HEK293 (cell line): Measurements from ENCODE around the gene GLTPD2.

ENCODE experiments used
- CTCF ChIA-PET: fragments of 350-600 bp; formaldehyde crosslinking; extraction: SDS; loops from one replicate; lab custom pipeline; 2021; ENCODE audit warnings: antibody characterized with exemption; lab: Yijun Ruan, JAX
- POLR2A ChIA-PET: fragments of 300-600 bp; formaldehyde crosslinking; extraction: SDS; loops from one replicate; lab custom pipeline; 2020; ENCODE audit warnings: antibody characterized with exemption, inconsistent platforms; lab: Yijun Ruan, JAX
- H3K27ac ChIP-seq: fragments of 200-500 bp; sonication (Bioruptor generic); 2 replicates; pipeline ENCODE4 v1.5.1; 2014; ENCODE audit warnings: low read depth, low read length, control low read depth, inconsistent platforms; ENCODE audit errors: extremely low read depth
- H3K36me3 ChIP-seq, 2 experiments: fragments of 200-500 bp in 1 of 2; sonication (Bioruptor generic) in 1 of 2; 1 replicate in 1 of 2; 2 replicates in 1 of 2; pipeline ENCODE4 v1.5.1; 2014 to 2017; ENCODE audit warnings: inconsistent platforms in 2 of 2, low read length in 2 of 2; ENCODE audit not compliant: control insufficient read depth in 2 of 2, insufficient read depth in 1 of 2
- H3K4me1 ChIP-seq: fragments of 200-500 bp; sonication (Bioruptor generic); 2 replicates; pipeline ENCODE4 v1.5.1; 2014; ENCODE audit warnings: mild to moderate bottlenecking, low read length, inconsistent platforms; ENCODE audit not compliant: control insufficient read depth, insufficient read depth
- H3K4me3 ChIP-seq: 2 replicates; pipeline ENCODE4 v1.5.1; 2011; ENCODE audit warnings: low read depth, mild to moderate bottlenecking, control low read depth, low read length, moderate library complexity
- H3K9me3 ChIP-seq: fragments of 200-500 bp; sonication (Bioruptor generic); 2 replicates; pipeline ENCODE4 v1.5.1; 2014; ENCODE audit warnings: low read depth, low read length, inconsistent platforms; ENCODE audit not compliant: control insufficient read depth, insufficient read depth
- KLF1 ChIP-seq: fragments of 450-650 bp; formaldehyde crosslinking; IDR thresholded peaks from 2 replicates; pipeline ENCODE4 v1.5.1; 2016; ENCODE audit warnings: missing biosample characterization, missing genetic modification characterization
- PRDM10 ChIP-seq: fragments of 450-650 bp; formaldehyde crosslinking; IDR thresholded peaks from 2 replicates; pipeline ENCODE4 v1.5.1; 2016; ENCODE audit warnings: missing biosample characterization, missing genetic modification characterization
- REPIN1 ChIP-seq: fragments of 450-650 bp; formaldehyde crosslinking; IDR thresholded peaks from 2 replicates; pipeline ENCODE4 v1.5.1; 2017; ENCODE audit warnings: missing biosample characterization, missing genetic modification characterization, low read depth
- YY1 ChIP-seq: fragments of 450-650 bp; formaldehyde crosslinking; IDR thresholded peaks from 2 replicates; pipeline ENCODE4 v1.5.1; 2018; ENCODE audit warnings: missing biosample characterization, missing genetic modification characterization
- YY2 ChIP-seq: fragments of 450-650 bp; formaldehyde crosslinking; IDR thresholded peaks from 2 replicates; pipeline ENCODE4 v1.5.1; 2016; ENCODE audit warnings: missing biosample characterization, missing genetic modification characterization
- ZBTB1 ChIP-seq: fragments of 450-650 bp; formaldehyde crosslinking; IDR thresholded peaks from 2 replicates; pipeline ENCODE4 v1.5.1; 2016; ENCODE audit warnings: missing biosample characterization, missing genetic modification characterization
- ZBTB48 ChIP-seq: fragments of 450-650 bp; formaldehyde crosslinking; IDR thresholded peaks from 2 replicates; pipeline ENCODE4 v1.5.1; 2016; ENCODE audit warnings: missing biosample characterization, missing genetic modification characterization
- ZNF140 ChIP-seq: fragments of 450-650 bp; formaldehyde crosslinking; IDR thresholded peaks from 2 replicates; pipeline ENCODE4 v1.5.1; 2016; ENCODE audit warnings: missing biosample characterization, missing genetic modification characterization
- ZNF174 ChIP-seq: fragments of 450-650 bp; formaldehyde crosslinking; IDR thresholded peaks from 2 replicates; pipeline ENCODE4 v1.5.0; 2017; ENCODE audit warnings: missing biosample characterization, mild to moderate bottlenecking, missing genetic modification characterization
- ZNF266 ChIP-seq: fragments of 450-650 bp; formaldehyde crosslinking; IDR thresholded peaks from 2 replicates; pipeline ENCODE4 v1.5.1; 2016; ENCODE audit warnings: missing biosample characterization, missing genetic modification characterization, low read depth
- ZNF341 ChIP-seq: fragments of 450-650 bp; formaldehyde crosslinking; IDR thresholded peaks from 2 replicates; pipeline ENCODE4; 2016; ENCODE audit warnings: low read depth, missing biosample characterization, missing genetic modification characterization
- ZNF433 ChIP-seq: fragments of 450-650 bp; formaldehyde crosslinking; IDR thresholded peaks from 2 replicates; pipeline ENCODE4 v1.5.1; 2016; ENCODE audit warnings: missing biosample characterization, missing genetic modification characterization, low read depth
- ZNF513 ChIP-seq: fragments of 450-650 bp; IDR thresholded peaks from 2 replicates; pipeline ENCODE4 v1.5.1; 2018; ENCODE audit warnings: missing biosample characterization, missing genetic modification characterization
- TF ChIP-seq, protein P1 (sequence below): fragments of 450-650 bp; formaldehyde crosslinking; IDR thresholded peaks from 2 replicates; pipeline ENCODE4 v1.5.1; 2016; ENCODE audit warnings: missing biosample characterization, missing genetic modification characterization
- TF ChIP-seq, protein P2 (sequence below): fragments of 450-650 bp; formaldehyde crosslinking; IDR thresholded peaks from 2 replicates; pipeline ENCODE4 v1.5.1; 2016; ENCODE audit warnings: missing biosample characterization, missing genetic modification characterization

GLTPD2 gene

GRCh38 chr17:4744999-4745969 is 43.5 kb upstream of the GLTPD2 start:
- TF ChIP-seq ZBTB48 (tag by site-specific recombination), result peak; percentile 12; the same call in 1 of the 2 replicates
- 0 out of 2 replicates have a peak, but pooled peaks have one; percentile 23 for TF ChIP-seq KLF1
- TF ChIP-seq, protein P1, sequence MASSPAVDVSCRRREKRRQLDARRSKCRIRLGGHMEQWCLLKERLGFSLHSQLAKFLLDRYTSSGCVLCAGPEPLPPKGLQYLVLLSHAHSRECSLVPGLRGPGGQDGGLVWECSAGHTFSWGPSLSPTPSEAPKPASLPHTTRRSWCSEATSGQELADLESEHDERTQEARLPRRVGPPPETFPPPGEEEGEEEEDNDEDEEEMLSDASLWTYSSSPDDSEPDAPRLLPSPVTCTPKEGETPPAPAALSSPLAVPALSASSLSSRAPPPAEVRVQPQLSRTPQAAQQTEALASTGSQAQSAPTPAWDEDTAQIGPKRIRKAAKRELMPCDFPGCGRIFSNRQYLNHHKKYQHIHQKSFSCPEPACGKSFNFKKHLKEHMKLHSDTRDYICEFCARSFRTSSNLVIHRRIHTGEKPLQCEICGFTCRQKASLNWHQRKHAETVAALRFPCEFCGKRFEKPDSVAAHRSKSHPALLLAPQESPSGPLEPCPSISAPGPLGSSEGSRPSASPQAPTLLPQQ (tag by site-specific recombination), result 0 out of 2 replicates have a peak, but pooled peaks have one; percentile 13
- TF ChIP-seq YY2 (tag by site-specific recombination), result no peak
- TF ChIP-seq ZNF174 (tag by site-specific recombination), result no peak
- TF ChIP-seq, protein P2, sequence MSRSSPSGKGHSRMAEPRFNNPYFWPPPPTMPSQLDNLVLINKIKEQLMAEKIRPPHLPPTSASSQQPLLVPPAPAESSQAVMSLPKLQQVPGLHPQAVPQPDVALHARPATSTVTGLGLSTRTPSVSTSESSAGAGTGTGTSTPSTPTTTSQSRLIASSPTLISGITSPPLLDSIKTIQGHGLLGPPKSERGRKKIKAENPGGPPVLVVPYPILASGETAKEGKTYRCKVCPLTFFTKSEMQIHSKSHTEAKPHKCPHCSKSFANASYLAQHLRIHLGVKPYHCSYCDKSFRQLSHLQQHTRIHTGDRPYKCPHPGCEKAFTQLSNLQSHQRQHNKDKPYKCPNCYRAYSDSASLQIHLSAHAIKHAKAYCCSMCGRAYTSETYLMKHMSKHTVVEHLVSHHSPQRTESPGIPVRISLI (tag by site-specific recombination), result no peak
- CTCF ChIA-PET, result interaction anchor here (0.7 to 0.9 kb wide), 2 partner anchors 19 to 758 kb away, joined by 3 read pairs; no protein-coding TSS in a partner anchor
- H3K36me3 ChIP-seq, result no peaks in the 10 kb centered on the region
- no peak overlapping the region for H3K27ac ChIP-seq
- H3K4me3 ChIP-seq, result no peak overlapping the region
- no peaks in the 10 kb centered on the region for H3K9me3 ChIP-seq
- peaks cover 4% of the 10 kb centered on the region; the same call in 1 of the 2 replicates for H3K4me1 ChIP-seq
- POLR2A ChIA-PET, result no interaction called here

- no peaks in the 10 kb centered on the region for H3K9me3 ChIP-seq
- POLR2A ChIA-PET, result no interaction called here
- no peaks in the 10 kb centered on the region for H3K36me3 ChIP-seq
- H3K4me3 ChIP-seq, result no peak overlapping the region
- H3K4me1 ChIP-seq, result no peaks in the 10 kb centered on the region
- TF ChIP-seq ZBTB1 (tag by site-specific recombination), result no peak
- 0 out of 2 replicates have a peak, but pooled peaks have one; percentile 19 for TF ChIP-seq PRDM10
- CTCF ChIA-PET, result interaction anchor here (0.9 kb wide), 1 partner anchor 17 kb away, joined by 3 read pairs; the partner anchor contains the start of gene MED11
- H3K27ac ChIP-seq, result no peak overlapping the region
These were observed 40.9 kb upstream of the GLTPD2 start for GRCh38 chr17:4747847-4748246.

DNA sequence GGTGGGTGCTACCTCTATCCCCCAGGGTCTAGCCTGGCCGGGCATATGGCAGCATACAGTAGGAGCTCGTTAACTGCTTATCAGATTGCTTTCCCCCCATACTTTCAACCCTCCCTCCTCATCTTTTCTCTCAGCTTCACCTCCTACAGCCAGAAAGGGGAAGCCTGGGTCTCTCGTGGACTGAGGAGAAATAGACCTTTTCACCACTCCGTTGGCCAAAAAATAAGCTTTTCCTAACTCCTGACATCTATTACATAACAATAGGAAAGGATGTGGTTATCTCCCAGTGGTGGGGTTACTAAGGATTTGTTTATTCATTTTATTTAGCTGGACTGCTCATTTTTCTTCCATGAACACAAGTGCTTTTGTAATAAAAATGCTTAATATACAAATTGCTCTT is 40.1 kb upstream of the GLTPD2 start:
- Histone ChIP-seq H3K36me3 (no peaks in the 10 kb centered on the region), H3K27ac (no peak overlapping the region), H3K4me3 (no peak overlapping the region), H3K4me1 (no peaks in the 10 kb centered on the region), H3K9me3 (no peaks in the 10 kb centered on the region)
- ChIA-PET CTCF (no interaction called here), POLR2A (interaction anchor here (1.0 kb wide), 1 partner anchor 192 kb away, joined by 3 read pairs; the partner anchor contains the start of genes RNF167 and SLC25A11)
- no peak for TF ChIP-seq ZNF140 (tag by site-specific recombination)
- no peak for TF ChIP-seq ZNF433 (tag by site-specific recombination)
- TF ChIP-seq ZNF341 (tag by site-specific recombination), result peak; percentile 43
- no peak for TF ChIP-seq ZNF513 (tag by site-specific recombination)
- no peak for TF ChIP-seq YY1 (tag by site-specific recombination)
- no peak for TF ChIP-seq REPIN1 (tag by site-specific recombination)
- no peak for TF ChIP-seq ZNF266
